SK-N-SH treated with all-trans-retinoic acid at 6 μM for 48 hours (cell line): ENCODE data around the gene FOXO3.

ENCODE experiments used
- ARNTL ChIP-seq: fragments of 450-650 bp; formaldehyde crosslinking; IDR thresholded peaks from 2 replicates; pipeline ENCODE4 v1.5.0; 2020; ENCODE audit warnings: low read depth, mild to moderate bottlenecking, moderate library complexity, borderline replicate concordance
- ESRRG ChIP-seq: fragments of 250-450 bp; sonication (Bioruptor Pico); IDR thresholded peaks from 2 replicates; pipeline ENCODE4 v1.6.1; 2021; ENCODE audit warnings: mild to moderate bottlenecking
- GLIS3 ChIP-seq: fragments of 250-450 bp; sonication (Bioruptor Pico); IDR thresholded peaks from 2 replicates; pipeline ENCODE4 v1.5.0; 2020; ENCODE audit warnings: mild to moderate bottlenecking, moderate library complexity
- OSR1 ChIP-seq: fragments of 250-450 bp; sonication (Bioruptor Pico); IDR thresholded peaks from 2 replicates; pipeline ENCODE4 v1.8.0; 2022; ENCODE audit warnings: moderate library complexity, mild to moderate bottlenecking, inconsistent platforms
- PPARA ChIP-seq: fragments of 250-450 bp; sonication (Bioruptor Pico); IDR thresholded peaks from 2 replicates; pipeline ENCODE4 v1.5.0; 2020; ENCODE audit warnings: mild to moderate bottlenecking, borderline replicate concordance
- RARB ChIP-seq: fragments of 250-450 bp; sonication (Bioruptor Pico); IDR thresholded peaks from 2 replicates; pipeline ENCODE4 v1.8.0; 2021; ENCODE audit warnings: mild to moderate bottlenecking, moderate library complexity
- SNAI2 ChIP-seq: fragments of 250-450 bp; sonication (Bioruptor Pico); IDR thresholded peaks from 2 replicates; pipeline ENCODE4 v1.5.0; 2020; ENCODE audit warnings: mild to moderate bottlenecking, moderate library complexity
- TCF4 ChIP-seq: fragments of 250-450 bp; sonication (Bioruptor Pico); IDR thresholded peaks from 2 replicates; pipeline ENCODE4 v1.8.0; 2021; ENCODE audit warnings: mild to moderate bottlenecking, moderate library complexity, borderline replicate concordance
- ZFP3 ChIP-seq: fragments of 250-450 bp; sonication (Bioruptor Pico); IDR thresholded peaks from 2 replicates; pipeline ENCODE4 v1.5.0; 2020; ENCODE audit warnings: mild to moderate bottlenecking, moderate library complexity
- ZFP30 ChIP-seq: fragments of 450-650 bp; formaldehyde crosslinking; IDR thresholded peaks from 2 replicates; pipeline ENCODE4 v1.5.0; 2022; ENCODE audit warnings: mild to moderate bottlenecking, moderate library complexity

- TF ChIP-seq SNAI2 (CRISPR knock-in tag) (no peak), ZFP30 (CRISPR knock-in tag) (no peak), ZFP3 (CRISPR knock-in tag) (no peak), TCF4 (CRISPR knock-in tag) (no peak), ESRRG (CRISPR knock-in tag) (no peak), OSR1 (CRISPR knock-in tag) (no peak), PPARA (no peak), GLIS3 (CRISPR knock-in tag) (no peak), ARNTL (CRISPR knock-in tag) (no peak), RARB (CRISPR knock-in tag) (no peak)
Observed at GRCh38 chr6:108576709-108577108, 16.0 kb downstream of the FOXO3 start.
